ENCODE data around the gene IVD.

DNA sequence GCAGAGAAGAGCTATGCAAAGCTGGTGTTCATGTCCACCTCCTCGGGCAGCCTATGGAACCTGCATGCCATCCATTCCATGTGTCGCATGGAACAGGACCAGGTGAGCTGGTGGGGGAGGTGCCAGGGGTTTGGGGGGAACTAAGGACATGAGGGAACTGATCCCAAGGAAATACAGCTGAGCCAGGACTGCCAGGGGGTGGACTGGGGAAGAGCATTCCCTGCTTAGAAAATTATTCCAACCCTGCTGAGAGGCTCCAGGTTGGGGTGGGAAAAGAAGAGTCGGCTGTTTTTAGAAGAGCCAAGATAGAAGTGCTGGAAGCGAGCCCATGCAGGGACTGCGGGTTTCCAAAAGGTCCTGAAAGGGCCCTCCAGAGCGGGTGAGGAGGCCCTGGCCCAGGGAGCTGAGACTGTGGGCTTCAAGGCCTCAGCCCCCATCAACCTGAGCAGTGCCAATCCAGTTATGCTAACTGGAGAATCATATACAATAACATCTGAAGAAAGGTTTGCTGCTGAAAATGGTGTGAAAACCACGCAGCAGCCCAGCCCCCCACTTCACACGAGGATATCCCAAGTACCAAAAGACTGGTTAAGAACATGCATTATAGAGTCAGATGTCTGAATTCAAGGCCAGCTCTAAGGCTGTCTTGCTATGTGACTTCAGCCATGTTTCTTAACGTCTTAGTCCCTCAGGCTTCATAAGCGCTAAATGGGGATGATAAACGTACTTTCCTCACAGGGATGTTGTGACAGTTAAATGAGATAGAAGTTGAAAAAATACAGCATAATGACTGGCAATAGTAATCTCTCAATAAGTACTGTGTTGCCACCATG is 39.8 kb upstream of the IVD start:
- TF ChIP-seq JUNB (CRISPR knock-in tag; conservative IDR thresholded peaks at IDR 0.05) (no peak), SMAD1 (IDR thresholded peaks at IDR 0.05; ENCODE audit: low read depth, low read length, partially characterized antibody) (no peak), SREBF2 (CRISPR knock-in tag; IDR thresholded peaks at IDR 0.05) (no peak)
